ENCODE results near the gene MPL.

- TF ChIP-seq CTCF (tag by site-specific recombination; IDR thresholded peaks at IDR 0.05) (no peak), TRIM28 (IDR thresholded peaks at IDR 0.05; ENCODE audit: borderline replicate concordance, low read length) (no peak), ZNF473 (tag by site-specific recombination; IDR thresholded peaks at IDR 0.05) (no peak), SP7 (tag by site-specific recombination; IDR thresholded peaks at IDR 0.05) (no peak), ZBTB17 (tag by site-specific recombination; IDR thresholded peaks at IDR 0.05) (no peak), ZNF580 (tag by site-specific recombination; IDR thresholded peaks at IDR 0.05) (no peak), ZNF514 (tag by site-specific recombination; IDR thresholded peaks at IDR 0.05) (no peak), ZNF18 (tag by site-specific recombination; IDR thresholded peaks at IDR 0.05) (no peak), RBAK (tag by site-specific recombination; IDR thresholded peaks at IDR 0.05) (no peak), ZNF274 (IDR thresholded peaks at IDR 0.05; ENCODE audit: low read length) (no peak), ZNF274 (tag by site-specific recombination; IDR thresholded peaks at IDR 0.05; ENCODE audit: borderline replicate concordance) (no peak)
Observed at GRCh38 chr1:43350976-43351375, 13.4 kb downstream of the MPL start.

Data from HEK293 (cell line).